Prostate gland (tissue), 2 donors: ENCODE results near the gene OSER1. TPM values are rescaled to one million over a fixed set of nuclear protein-coding genes. Genes with fewer than 3 reads are reported as not detected.

Experiments
- DNase-seq: peaks from one replicate; pipeline ENCODE4 v3.0.0-alpha.2; 2019; ENCODE audit warnings: low spot score
- H3K27ac ChIP-seq, 2 donors: fragments of 200-600 bp; sonication (generic); 2 replicates each; pipeline ENCODE4 v1.5.1; 2017 to 2019
- H3K27me3 ChIP-seq: fragments of 200-600 bp; sonication (generic); replicated peaks from 2 replicates; pipeline ENCODE4 v1.5.1; 2019; ENCODE audit not compliant: insufficient read depth
- H3K36me3 ChIP-seq, 2 donors: fragments of 200-600 bp; sonication (generic); 1 replicate in 1 of 2; 2 replicates in 1 of 2; pipeline versions ENCODE4 v1.5.1 to v1.8.1; 2017 to 2019
- H3K4me1 ChIP-seq: fragments of 200-600 bp; sonication (generic); replicated peaks from 2 replicates; pipeline ENCODE4 v1.5.1; 2019
- H3K4me3 ChIP-seq, 2 donors: fragments of 200-600 bp; sonication (generic); 2 replicates each; pipeline ENCODE4 v1.5.1; 2017 to 2019
- H3K9me3 ChIP-seq: fragments of 200-600 bp; sonication (generic); 2 replicates; pipeline ENCODE4 v1.5.1; 2017
- POLR2A ChIP-seq: fragments of 450-650 bp; IDR thresholded peaks from one replicate; pipeline ENCODE4 v1.6.1; 2016; ENCODE audit warnings: antibody characterized with exemption, mild to moderate bottlenecking
- POLR2AphosphoS5 ChIP-seq: sonication (generic); formaldehyde crosslinking; IDR thresholded peaks from one replicate; pipeline ENCODE4 v1.6.1; 2017; ENCODE audit warnings: antibody characterized with exemption
- WGBS: methylation state at CpG from one replicate; pipeline ENCODE4 v1.1.5; 2018; 5-methylcytosine and 5-hydroxymethylcytosine counted together
- intact Hi-C: fragments of 100-400 bp; cut with DNase I; formaldehyde crosslinking; loops from one replicate; pipeline ENCODE4 v1.14.2; 2022
- total RNA-seq, 2 donors: library from RNA; depleted of rRNA; stranded (reverse); fragments of >200 nt; gene quantifications; one replicate each; pipeline ENCODE4 v1.1.0, GENCODE V29; 2016
- TF ChIP-seq, protein P1 (sequence below), 4 experiments: fragments of 200-600 bp in 2 of 4; fragments of 450-650 bp in 2 of 4; sonication (generic) in 2 of 4; IDR thresholded peaks; 1 replicate in 3 of 4; 2 replicates in 1 of 4; pipeline ENCODE4 v1.5.1; 2016 to 2019; ENCODE audit warnings: antibody characterized with exemption in 4 of 4, mild to moderate bottlenecking in 2 of 4, moderate library complexity in 2 of 4

The OSER1 gene
- total RNA-seq, 2 donors from 2014 or later = 31.6 to 42.7 TPM

DNA sequence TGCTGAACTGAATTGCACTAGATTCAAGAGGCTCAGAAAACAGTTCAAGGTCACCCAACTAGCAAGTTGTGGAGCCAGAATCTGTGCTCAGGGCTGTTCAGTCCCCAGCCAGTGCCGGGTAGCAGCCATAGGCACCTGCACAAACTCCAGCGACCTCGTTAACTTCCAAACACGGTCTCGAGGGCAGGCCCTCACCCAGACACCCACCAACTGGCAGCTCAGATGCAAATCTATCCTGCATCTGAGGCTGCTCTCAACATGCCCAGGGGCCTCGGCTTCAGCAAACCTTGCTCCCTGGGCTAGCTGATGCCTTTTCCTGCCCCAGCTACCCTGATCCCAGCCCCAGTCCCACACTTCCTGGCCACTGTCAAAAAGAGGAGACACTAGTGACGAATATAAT is 27.3 kb downstream of the OSER1 start:
- Histone ChIP-seq H3K27me3 (peaks cover 2% of the 10 kb centered on the region), H3K4me3 (no peak overlapping the region), H3K27ac (peak overlapping the region; percentile 30 to 39), H3K36me3 (no peaks in the 10 kb centered on the region), H3K9me3 (no peaks in the 10 kb centered on the region), H3K4me1 (peaks cover 8% of the 10 kb centered on the region)
- intact Hi-C loops = no loop called here
- whole genome bisulfite sequencing = 63% methylated on average over 7 of the region's 7 CpGs
- TF ChIP-seq POLR2A (no peak), POLR2AphosphoS5 (no peak)
- TF ChIP-seq, protein P1, sequence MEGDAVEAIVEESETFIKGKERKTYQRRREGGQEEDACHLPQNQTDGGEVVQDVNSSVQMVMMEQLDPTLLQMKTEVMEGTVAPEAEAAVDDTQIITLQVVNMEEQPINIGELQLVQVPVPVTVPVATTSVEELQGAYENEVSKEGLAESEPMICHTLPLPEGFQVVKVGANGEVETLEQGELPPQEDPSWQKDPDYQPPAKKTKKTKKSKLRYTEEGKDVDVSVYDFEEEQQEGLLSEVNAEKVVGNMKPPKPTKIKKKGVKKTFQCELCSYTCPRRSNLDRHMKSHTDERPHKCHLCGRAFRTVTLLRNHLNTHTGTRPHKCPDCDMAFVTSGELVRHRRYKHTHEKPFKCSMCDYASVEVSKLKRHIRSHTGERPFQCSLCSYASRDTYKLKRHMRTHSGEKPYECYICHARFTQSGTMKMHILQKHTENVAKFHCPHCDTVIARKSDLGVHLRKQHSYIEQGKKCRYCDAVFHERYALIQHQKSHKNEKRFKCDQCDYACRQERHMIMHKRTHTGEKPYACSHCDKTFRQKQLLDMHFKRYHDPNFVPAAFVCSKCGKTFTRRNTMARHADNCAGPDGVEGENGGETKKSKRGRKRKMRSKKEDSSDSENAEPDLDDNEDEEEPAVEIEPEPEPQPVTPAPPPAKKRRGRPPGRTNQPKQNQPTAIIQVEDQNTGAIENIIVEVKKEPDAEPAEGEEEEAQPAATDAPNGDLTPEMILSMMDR (IDR thresholded peaks at IDR 0.05) = no peak
- DNase-seq = no peak

DNA sequence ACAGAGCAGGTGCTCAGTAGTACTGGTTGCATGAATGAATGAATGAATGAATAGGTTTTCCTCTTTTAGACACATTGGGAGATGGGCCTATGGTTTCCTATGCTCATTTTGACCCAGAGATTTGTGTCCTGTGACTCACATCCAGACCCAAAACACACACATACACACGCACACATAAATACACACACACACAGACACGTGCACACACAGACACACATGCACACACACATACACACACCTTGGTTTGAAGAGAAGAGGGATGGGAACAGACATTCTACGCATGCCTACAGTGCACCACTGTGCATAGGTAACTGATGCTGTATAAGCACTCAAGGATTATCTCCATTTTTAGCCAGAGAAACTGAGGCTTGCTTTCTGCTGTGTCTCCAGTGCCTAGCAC is 27.7 kb downstream of the OSER1 start:
- DNase-seq = no peak
- no peaks in the 10 kb centered on the region for H3K36me3 ChIP-seq
- peak overlapping the region in 1 of 2 donors; percentile 30 for H3K27ac ChIP-seq
- no peaks in the 10 kb centered on the region for H3K9me3 ChIP-seq
- H3K4me3 ChIP-seq = no peak overlapping the region
- peaks cover 2% of the 10 kb centered on the region for H3K27me3 ChIP-seq
- 76% methylated on average over 3 of the region's 3 CpGs for WGBS
- intact Hi-C loops = no loop called here
- TF ChIP-seq POLR2A (no peak), POLR2AphosphoS5 (no peak)
- TF ChIP-seq, protein P1 (IDR thresholded peaks at IDR 0.05) = no peak
- H3K4me1 ChIP-seq = peaks cover 4% of the 10 kb centered on the region

DNA sequence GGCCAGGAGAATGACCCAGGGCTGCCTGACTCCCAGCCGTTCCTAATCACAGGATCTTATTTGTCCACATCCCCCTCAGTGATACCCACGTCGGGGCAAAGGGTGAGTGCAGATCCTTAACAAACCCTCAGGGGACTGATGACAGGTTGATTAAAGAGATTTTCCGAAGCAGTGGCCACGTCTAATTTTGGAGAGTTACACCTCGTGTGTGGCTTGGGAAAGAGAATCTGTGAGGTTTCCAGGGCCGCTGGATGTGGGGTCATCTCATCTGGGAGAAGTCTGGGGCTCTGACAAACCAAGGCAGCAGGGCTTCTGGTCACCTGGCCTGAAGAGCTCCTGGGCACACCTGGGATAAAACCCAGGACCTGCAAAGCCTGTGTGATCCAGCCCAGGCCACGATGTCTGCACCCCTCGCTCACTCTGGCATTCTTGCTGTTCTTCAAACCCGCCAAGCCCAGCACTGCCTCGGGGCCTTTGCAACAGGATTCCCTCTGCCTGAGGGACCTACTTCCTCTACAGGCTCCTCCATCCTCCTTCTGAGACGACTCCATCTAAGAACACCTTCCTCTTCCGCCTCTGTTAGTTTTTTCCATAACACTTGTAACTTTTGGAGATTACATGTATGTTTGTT is 28.3 kb downstream of the OSER1 start:
- no peak overlapping the region for H3K4me3 ChIP-seq
- no peaks in the 10 kb centered on the region for H3K9me3 ChIP-seq
- peaks cover 4% of the 10 kb centered on the region for H3K4me1 ChIP-seq
- TF ChIP-seq POLR2A = no peak
- no peak for TF ChIP-seq POLR2AphosphoS5
- TF ChIP-seq, protein P1 (IDR thresholded peaks at IDR 0.05) = no peak
- DNase-seq = no peak
- WGBS = 38% methylated on average over 13 of the region's 13 CpGs
- no peaks in the 10 kb centered on the region for H3K36me3 ChIP-seq
- H3K27me3 ChIP-seq = peaks cover 2% of the 10 kb centered on the region
- H3K27ac ChIP-seq = peak overlapping the region; percentile 18 to 30
- intact Hi-C loops = no loop called here

DNA sequence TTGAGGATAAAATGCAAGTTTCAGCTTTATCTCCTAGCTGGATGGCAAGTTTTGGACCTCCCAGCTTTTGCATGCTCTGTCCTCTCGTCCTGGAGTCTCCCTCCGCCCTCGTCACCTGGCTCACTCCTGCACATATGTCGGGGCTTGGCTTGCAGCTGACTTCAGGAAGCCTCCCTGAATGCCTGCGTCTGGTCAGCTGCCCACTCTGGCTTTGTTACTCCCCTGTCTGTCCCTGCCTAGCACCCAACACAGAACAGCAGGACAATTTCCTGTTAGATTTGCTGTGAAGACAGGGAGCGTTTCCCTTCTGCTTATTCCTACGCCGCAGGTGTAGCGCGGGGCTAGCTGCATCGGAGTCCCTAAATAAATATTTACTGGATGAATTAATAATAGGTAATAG is 29.0 kb downstream of the OSER1 start:
- 53% methylated on average over 11 of the region's 11 CpGs for WGBS
- no peak overlapping the region for H3K4me3 ChIP-seq
- intact Hi-C loops = no loop called here
- peak overlapping the region; percentile 18 to 30 for H3K27ac ChIP-seq
- H3K27me3 ChIP-seq = peaks cover 2% of the 10 kb centered on the region
- no peak for DNase-seq
- TF ChIP-seq POLR2A (no peak), POLR2AphosphoS5 (no peak)
- TF ChIP-seq, protein P1 (IDR thresholded peaks at IDR 0.05) = no peak
- H3K9me3 ChIP-seq = no peaks in the 10 kb centered on the region
- H3K36me3 ChIP-seq = no peaks in the 10 kb centered on the region
- no peaks in the 10 kb centered on the region for H3K4me1 ChIP-seq

DNA sequence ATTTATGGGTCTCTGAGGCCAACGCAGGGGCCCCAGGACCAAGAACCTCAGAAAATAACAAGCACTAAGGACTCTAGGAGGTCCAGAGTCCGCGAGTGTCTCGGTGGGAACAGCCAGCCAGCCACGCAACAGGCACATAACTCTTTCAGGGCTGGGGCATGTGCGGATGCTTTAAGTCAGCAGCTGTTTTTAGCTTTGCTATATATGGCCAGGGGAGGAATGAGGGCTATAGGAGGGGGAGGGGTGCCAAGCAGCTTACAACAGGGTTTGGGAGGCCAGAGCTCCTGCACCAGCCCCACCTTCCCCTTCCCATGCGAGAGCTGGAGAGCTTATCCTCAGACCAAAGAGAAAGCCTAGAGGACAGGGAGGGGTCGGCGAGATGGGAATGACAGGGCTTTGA is 29.8 kb downstream of the OSER1 start:
- no peak overlapping the region for H3K4me3 ChIP-seq
- WGBS = 25% methylated on average over 9 of the region's 9 CpGs
- H3K9me3 ChIP-seq = no peaks in the 10 kb centered on the region
- peaks cover 2% of the 10 kb centered on the region for H3K27me3 ChIP-seq
- intact Hi-C loops = no loop called here
- no peak for DNase-seq
- no peaks in the 10 kb centered on the region for H3K4me1 ChIP-seq
- no peaks in the 10 kb centered on the region for H3K36me3 ChIP-seq
- TF ChIP-seq POLR2AphosphoS5 (peak; percentile 32), POLR2A (no peak)
- H3K27ac ChIP-seq = peak overlapping the region; percentile 36 to 47
